ENCODE results near the gene PSAT1. TPM values are rescaled to one million over a fixed set of nuclear protein-coding genes. Genes with fewer than 3 reads are reported as not detected.

Gene PSAT1
- total and polyA plus RNA-seq, 2 of the 13 experiments (the other 11 are each of a cell fraction or from before 2014, with no cell fraction given): 135 to 229 TPM

- TF ChIP-seq PRDM10 (CRISPR knock-in tag; IDR thresholded peaks at IDR 0.05; ENCODE audit: low read depth) (no peak), IKZF4 (CRISPR knock-in tag; IDR thresholded peaks at IDR 0.05; ENCODE audit: borderline replicate concordance, low read depth, not compliant biosample characterization) (no peak), KLF9 (CRISPR knock-in tag; IDR thresholded peaks at IDR 0.05; ENCODE audit: low read depth) (no peak), AKNA (CRISPR knock-in tag; IDR thresholded peaks at IDR 0.05; ENCODE audit: borderline replicate concordance) (no peak), IKZF1 (IDR thresholded peaks at IDR 0.05) (no peak), ONECUT2 (CRISPR knock-in tag; IDR thresholded peaks at IDR 0.05) (peak; percentile 76), CHD4 (IDR thresholded peaks at IDR 0.05; ENCODE audit: borderline replicate concordance, low read length) (no peak), ZNF766 (CRISPR knock-in tag; IDR thresholded peaks at IDR 0.05; ENCODE audit: borderline replicate concordance) (no peak), SETDB1 (CRISPR knock-in tag; IDR thresholded peaks at IDR 0.05; ENCODE audit: borderline replicate concordance) (no peak), NR1H2 (CRISPR knock-in tag; IDR thresholded peaks at IDR 0.05; ENCODE audit: borderline replicate concordance, low read depth) (no peak), AHR (CRISPR knock-in tag; IDR thresholded peaks at IDR 0.05) (no peak), ZSCAN12 (CRISPR knock-in tag; IDR thresholded peaks at IDR 0.05) (no peak), SCMH1 (CRISPR knock-in tag; IDR thresholded peaks at IDR 0.05; ENCODE audit: borderline replicate concordance) (no peak), KAT7 (CRISPR knock-in tag; IDR thresholded peaks at IDR 0.05; ENCODE audit: borderline replicate concordance) (no peak), ZNF589 (CRISPR knock-in tag; conservative IDR thresholded peaks at IDR 0.05) (no peak), BORCS8-MEF2B (CRISPR knock-in tag; IDR thresholded peaks at IDR 0.05) (no peak)
- TF ChIP-seq, protein P1, sequence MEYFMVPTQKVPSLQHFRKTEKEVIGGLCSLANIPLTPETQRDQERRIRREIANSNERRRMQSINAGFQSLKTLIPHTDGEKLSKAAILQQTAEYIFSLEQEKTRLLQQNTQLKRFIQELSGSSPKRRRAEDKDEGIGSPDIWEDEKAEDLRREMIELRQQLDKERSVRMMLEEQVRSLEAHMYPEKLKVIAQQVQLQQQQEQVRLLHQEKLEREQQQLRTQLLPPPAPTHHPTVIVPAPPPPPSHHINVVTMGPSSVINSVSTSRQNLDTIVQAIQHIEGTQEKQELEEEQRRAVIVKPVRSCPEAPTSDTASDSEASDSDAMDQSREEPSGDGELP (IDR thresholded peaks at IDR 0.05; ENCODE audit: borderline replicate concordance, low read depth): no peak
- TF ChIP-seq, protein P2, sequence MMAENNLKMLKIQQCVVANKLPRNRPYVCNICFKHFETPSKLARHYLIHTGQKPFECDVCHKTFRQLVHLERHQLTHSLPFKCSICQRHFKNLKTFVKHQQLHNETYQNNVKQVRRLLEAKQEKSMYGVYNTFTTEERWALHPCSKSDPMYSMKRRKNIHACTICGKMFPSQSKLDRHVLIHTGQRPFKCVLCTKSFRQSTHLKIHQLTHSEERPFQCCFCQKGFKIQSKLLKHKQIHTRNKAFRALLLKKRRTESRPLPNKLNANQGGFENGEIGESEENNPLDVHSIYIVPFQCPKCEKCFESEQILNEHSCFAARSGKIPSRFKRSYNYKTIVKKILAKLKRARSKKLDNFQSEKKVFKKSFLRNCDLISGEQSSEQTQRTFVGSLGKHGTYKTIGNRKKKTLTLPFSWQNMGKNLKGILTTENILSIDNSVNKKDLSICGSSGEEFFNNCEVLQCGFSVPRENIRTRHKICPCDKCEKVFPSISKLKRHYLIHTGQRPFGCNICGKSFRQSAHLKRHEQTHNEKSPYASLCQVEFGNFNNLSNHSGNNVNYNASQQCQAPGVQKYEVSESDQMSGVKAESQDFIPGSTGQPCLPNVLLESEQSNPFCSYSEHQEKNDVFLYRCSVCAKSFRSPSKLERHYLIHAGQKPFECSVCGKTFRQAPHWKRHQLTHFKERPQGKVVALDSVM (CRISPR knock-in tag; IDR thresholded peaks at IDR 0.05): no peak
Measured at GRCh38 chr9:78294290-78295176, 2.4 kb upstream of the PSAT1 start (continued).

Data from HepG2 (cell line).